Activated CD8-positive, alpha-beta memory T cell treated with anti-CD3 and anti-CD28 coated beads, Interleukin-2, amount 50 U/mL, for 4 hours (primary cell): ENCODE data around the gene GNAT1.

Experiments
- DNase-seq: peaks from one replicate; pipeline ENCODE4 v3.0.0-alpha.2; 2020

Gene GNAT1

DNA sequence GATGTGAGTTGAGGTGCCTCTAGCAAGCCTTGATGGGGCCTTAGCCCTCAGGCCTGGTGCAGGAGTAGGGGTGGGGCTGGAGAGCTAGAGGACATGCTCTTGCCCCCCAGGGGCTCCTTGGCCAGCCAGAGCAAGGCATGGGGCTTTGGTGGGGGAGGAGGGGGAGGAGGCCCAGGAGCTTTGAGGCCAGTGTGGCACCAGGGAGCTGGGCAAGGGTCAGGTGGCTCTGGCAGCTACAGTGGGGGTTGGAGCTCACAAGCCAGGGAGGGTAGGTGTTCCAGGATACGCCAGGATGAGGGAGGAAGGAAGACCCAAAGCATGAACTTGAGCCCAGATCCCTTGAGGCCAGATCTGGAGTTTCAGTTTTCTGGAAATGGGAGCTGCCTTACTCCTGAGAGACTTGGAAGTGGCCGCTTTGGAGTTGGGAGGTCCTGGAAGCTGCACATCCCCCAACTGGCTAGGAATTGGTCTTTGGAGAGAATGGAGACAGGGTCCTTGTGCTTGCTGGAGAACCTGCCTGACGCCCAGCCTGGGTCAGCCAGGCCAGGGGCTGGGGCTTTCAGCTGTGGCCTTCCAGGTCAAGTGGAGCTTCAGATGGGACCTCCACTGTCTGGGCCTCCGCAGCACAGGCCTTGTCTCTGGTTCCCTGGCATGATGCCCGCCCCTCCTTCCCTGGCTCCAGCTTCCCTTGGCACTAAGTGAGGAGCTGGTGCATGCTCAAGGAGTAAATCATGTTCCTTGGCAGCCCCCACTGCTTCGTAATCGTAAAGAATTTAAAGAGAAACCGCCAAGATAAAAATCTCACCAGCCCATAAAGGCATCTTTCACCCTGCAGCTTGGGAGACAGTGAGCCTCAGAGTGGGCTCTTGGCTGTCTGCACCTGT, 27.6 kb upstream of the GNAT1 start:
- DNase-seq: no peak

DNA sequence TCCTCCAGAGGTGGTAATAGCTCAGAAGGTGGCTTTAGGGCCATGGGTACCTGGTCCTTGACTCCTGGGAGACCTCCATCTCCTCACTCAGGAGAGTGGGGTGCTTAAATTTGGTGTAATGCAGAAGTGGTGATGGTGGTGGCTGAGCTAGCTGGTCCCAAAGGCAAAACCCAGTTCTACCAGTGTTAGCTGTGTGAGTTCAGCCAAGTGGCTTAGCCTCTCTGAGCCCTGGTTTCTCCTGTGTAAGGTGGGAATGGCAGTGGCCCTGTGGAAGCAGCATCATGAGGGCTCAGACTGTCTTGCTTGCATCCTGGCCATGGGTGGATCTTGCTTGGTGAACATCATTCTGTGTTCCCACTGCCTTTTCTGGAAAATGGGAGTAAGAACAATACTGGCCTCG, 26.9 kb upstream of the GNAT1 start:
- no peak for DNase-seq

DNA sequence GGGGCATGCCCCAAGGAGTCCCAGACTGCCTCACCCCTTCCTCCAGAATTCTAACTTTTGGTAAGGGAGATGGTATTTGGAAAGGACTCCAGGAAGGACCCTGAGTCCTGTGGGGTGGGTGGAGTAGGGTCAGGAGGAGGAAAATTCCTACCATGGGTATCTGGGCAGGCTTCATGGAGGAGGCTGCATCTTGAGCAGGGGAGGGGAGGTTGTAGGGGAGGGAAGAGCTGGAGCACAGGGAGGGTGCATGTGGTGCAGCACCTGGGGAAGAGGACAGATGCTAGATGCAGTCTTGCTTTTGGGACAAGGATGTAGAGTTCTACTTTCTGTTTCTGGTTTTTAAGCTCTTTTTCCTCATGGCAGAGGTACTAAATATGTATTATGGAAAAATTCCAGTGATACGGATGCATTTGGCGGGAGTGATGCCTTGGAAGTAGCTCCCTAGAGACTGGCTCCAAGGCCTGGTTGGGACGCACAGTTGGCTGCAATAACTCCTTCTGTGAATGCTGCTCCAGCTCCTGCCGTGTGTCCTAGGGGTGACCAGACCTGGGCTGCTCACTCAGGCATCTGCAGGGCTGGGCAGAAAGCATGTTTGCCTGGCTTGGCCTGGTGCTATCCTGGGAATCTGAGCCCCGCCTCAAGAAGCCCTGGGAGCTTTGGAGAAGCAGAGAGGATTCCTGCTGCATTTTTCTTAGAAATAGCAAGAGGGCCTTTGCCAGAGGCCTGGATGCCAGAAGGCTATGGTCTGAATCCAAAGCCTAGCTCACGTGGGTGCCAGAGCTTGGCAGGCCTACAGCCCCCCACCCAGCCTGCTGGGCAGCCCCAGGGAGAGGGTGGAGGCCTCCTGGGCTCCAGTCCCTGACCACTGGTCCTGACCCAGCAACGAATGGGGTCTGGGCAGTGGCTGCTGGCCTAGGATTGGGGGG, 26.2 kb upstream of the GNAT1 start:
- no peak for DNase-seq

DNA sequence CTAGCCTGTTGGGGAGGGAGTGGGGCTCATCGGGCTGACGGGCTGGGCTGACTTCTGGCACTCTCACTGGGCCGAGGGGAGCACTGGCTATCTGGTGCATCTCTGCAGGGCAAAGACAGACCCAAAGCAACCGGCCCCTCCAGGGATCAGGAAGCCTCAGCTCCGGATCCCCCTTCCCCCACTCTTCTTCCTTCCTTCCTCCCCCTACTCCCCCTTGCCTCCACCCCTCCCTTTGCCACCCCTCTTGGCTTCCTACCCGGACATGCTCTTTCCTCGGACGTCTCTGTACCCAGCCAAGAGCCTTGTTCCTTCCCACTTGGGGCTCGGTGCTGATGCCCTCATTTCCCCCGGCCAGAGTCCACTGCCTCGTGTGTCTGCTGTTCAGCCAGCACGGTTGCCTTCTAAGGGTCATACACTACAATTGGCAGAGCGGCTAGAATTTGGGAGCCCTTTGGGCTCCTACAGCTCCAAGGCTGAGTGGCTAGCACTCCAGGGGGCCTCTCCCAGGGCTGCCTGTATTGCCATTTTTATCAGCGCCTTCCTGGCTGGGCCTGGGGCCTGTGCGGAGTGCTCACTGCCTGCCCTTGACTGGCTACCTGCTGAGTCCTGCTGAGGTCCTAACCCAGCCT, 25.4 kb upstream of the GNAT1 start:
- DNase-seq: no peak

DNA sequence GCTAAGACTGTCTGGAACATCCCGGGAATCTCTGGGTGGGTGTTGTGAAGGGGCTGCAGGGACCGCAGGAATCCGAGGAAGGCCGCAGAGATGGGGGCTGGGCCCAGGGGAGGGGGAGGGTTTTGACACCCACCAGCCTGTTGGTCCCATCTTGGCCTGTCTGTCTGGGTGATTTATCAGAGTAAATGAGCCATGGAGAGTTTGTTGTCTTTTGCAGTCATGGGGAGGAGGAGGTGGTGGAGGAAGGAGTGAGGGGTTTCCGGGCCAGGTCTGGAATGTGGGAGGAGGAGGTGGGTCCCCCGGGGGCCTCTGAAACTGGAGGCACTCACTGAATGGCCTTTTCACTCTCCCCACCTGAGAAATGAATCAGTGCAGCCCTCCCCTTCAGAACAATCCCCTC, 24.8 kb upstream of the GNAT1 start:
- DNase-seq: no peak

DNA sequence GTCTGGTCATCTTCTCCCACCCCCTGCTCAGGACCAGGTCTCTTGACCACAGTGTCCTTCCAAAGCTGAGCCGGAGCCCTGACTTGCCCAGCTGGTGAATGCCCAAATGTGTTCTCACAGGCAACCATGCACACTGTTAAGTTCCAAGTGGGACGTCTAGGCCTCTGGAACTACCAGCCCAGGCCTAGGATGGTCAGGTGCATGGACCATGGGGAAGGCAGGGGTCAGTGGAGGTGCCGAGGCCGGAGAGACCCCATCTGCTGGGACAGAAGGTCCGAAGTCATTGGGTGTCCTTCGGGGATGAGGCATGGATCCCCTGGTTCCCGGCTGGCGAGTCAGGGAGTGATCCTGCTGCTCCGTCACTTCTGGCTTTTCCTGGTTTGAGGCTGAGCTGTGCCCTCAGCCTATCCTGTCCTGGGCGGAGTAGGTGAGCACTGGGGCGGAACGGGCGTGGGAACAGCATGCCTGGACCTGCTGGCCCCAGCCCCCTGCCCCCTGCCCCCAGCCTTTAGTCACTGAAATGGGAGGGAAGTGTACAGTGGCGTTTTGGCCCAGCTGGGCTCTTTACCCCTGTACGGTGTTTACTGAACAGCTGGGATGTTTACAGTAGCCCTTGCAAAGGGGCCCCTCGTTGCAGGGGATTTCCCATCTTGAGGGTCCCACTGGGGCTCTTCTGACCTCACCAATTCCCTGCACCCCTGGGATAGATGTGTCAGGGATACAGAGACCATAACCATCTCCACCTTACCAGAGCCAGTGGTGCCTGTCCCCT, 24.2 kb upstream of the GNAT1 start:
- DNase-seq: no peak

DNA sequence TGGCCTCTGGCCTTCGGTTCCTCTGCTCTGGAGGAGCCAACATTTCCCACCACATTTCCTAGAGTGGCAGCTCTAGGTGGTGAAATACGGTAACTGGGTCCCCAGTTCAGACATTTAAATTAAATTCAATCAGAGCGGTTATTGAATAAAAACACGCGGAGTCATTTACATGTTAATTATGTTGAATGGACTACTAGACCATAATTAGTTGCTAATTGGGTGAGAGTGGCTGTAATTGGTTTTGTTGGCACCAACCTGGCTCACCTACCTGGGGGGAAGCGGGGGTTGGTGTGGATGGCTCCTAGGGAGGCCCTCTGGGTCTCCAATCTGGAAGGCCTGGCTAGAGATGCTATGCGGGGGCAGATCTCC, 23.6 kb upstream of the GNAT1 start:
- DNase-seq: no peak

DNA sequence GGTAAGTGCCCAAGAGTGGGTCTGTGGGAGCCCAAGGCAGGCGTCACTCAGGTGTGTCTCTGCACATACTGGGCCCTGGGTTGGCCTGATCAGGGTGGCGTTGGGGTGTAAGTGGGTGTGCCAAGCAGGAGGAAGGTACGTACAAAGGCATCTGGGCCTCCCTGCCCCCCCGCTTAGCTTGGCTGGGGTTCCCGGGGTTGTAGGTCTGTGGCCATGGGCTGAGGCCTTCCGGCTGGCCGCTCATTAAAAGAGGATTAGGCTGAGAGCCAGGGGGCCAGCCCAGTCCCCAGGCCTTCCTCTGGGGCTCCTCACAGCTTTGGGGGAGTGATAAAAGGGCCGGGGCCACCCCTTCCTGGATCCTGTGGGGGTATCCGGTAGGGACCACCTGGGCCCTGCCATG, 23.0 kb upstream of the GNAT1 start:
- DNase-seq: no peak

DNA sequence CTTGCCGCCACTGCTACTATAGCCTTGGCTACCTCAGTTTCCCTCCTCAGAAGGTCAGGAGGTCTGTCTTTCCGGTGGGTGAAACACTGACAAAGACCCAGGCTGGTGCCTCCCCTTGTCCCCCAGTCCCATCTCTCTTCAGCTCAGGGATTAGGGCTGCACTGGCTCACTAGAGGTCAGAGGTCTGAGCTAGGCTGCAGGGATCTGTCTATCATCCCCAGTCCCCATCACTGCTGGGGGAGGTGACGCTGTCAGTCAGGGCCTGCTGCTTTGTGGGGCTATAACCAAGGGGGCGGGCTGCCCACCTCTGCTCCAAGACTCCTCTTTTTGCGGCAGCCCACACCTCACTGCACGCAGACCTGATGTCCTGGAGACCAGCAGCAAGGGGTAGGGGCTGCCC, 22.6 kb upstream of the GNAT1 start:
- DNase-seq: no peak

DNA sequence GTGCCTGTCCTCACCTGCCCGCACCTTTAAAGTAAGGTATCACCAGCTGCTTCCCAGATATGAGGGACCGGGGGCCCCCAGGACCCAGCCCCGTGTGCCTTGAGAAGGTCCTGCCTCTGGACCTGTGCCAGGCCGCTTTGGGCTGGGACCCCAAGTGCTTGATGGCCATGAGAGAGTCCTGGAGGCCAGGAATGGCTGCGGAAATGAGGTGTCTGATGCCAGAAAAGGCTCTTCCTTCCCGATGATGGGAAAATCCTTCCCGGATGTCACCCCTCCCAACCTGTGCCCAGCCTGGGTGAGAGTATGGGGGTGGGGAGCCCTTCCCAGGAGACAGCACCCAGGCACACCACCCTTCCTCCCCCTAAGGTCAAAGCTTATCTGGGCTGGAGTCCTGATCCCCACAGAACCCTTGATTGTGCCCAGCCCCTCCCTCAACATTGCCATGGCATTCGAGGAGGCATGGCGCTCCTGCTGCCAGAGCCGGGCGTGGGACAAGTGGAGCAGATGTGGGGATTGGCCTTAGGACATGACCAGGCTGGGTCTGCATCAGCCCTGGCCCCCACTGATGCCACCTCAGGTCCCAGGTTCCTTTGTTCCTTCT, 22.1 kb upstream of the GNAT1 start:
- DNase-seq: no peak

DNA sequence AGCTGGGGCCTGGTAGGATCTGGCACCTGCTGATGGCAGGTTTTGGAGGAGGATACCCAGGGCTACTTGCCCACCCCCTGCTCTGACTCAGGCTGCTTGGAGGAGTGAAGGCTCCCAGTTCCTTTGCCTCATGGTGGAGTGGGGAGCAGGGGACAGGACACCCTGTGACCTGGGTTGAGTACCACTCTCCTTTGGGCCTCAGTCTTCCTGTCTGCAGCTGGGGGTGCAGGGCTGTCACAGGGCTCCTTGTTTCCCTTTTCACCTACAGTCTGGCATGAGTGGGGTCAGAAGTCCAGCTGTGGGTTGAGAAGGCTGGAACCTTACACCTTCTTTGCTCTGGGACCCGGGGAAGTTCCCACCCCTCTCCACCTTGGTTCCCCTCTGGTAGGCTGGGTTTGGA, 21.6 kb upstream of the GNAT1 start:
- DNase-seq: no peak

DNA sequence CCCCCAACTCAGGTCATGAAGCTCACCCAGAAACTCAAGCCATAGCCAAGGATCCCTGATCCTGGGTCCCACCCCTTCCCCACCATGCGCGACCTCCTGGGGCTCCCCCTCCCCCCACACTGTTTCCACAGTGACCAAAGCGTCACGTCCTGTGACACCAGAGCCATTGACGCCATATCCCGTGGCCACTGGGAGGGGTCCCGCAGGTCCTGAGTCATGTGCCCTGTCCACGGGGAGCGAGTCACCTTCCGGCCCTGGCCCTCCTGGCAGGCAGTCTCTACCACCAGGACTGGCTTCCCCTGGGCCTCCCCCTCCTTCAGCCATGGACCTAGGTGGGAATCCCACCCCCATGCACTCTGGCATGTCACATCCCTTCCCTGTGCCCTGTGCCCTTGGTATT, 20.7 kb upstream of the GNAT1 start:
- DNase-seq: no peak

DNA sequence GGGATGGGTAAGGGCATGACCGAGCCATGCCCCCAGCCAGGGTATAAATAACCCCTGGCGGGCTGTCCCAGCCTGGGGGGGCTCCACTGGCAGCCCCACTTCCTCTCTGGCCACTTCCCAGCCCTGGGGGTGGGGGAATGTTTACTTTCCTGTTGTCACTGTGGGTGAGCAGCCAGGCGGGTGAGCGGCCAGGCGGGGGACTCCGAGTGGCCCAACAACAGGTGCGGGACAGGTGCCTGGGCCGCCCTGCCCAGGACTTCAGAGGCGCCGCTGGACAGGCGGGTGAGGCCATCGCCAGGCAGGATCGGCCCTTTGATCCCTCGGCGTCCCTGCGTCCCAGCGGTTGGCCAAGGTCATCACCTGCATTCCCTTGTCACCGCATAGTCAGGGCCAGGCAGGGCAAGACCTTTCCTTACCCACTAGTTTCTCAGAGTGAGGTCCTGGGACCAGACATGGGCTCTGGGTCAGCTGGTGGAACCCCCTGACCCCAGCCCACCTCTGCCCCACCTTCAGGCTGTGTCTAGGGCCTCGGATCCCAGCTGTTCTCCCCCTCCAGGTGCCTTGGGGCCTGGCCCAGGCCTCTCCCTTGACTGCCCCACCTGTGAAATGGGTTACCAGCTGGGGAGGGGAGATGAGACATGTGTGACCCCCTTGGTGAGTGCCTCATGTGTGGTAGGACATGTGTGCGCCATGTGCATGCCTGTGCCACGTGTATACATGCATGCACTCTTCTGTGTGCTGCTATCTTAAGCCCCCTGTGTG, 19.7 kb upstream of the GNAT1 start:
- no peak for DNase-seq

DNA sequence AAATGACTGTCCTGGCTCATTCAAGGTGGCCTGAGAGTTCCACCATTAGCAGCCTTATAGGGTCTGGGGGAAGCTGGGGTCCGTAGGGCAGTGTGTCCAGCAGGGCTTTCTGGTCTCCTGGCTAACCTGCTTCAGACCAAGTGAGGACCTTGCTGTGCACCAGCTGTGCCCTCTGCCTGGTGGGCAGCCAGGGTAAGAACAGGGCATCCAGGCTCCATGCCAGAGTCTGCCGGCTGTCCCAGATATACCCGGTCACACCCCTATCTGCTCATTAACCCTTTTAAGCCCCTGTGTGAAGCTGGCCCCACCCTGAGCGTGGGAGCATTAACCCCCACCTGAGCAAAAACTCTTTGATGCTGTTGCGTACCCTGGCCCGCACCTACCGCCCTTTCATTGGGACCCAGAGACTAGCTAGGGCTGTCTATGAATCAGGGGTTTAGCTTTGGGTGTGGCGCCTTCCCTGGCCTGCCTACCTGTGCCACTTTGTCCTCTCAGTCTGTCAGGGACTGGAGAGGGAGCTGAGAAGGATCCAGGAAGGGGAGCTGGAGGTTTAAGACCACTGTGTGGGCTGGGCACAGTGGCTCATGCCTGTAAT, 18.7 kb upstream of the GNAT1 start:
- DNase-seq: no peak

DNA sequence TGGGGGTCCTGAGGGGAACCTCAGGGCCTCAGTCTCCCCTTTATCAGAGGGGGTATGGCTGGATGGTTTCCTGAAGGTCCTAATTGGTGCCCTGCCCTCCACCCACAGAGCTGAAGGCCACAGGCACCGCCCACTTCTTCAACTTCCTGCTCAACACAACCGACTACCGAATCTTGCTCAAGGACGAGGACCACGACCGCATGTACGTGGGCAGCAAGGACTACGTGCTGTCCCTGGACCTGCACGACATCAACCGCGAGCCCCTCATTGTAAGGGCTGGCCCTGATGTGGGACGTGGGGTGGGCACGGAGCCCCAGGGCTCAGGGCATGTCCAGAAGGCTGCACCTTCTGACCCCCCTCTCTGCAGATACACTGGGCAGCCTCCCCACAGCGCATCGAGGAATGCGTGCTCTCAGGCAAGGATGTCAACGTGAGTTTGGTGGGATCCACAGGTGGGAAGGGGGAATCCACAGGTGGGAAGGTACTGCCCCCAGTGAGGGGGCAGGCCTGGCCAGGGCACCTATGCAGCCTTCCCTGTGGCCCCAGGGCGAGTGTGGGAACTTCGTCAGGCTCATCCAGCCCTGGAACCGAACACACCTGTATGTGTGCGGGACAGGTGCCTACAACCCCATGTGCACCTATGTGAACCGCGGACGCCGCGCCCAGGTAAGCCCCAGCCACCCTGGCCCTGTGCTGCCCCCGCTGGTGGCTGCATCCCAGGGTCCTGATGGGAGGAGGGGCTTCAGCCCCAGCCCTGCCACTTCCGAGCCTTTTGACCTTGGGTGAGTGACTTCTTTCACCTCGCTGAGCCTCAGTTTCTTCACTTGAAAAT, 17.5 kb upstream of the GNAT1 start:
- no peak for DNase-seq

DNA sequence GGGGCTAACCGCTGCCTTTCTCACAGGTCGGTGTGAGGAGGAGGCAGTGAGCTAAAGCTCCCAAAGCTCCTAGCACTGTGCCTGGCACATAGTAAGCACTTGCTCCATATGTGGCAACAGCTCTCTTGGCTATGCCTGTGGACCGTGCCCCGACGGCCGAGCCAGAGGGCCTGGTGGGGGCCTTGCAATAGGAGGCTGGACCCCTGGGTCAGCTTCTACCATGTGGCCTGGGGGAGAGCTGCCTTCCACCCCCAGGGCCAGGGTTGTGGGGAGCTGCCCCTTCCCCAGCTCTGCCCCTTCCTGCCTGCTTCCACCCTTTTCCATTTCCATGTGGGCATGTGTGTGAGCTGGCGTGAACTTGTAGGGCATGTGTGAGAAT, 16.9 kb upstream of the GNAT1 start:
- DNase-seq: no peak

DNA sequence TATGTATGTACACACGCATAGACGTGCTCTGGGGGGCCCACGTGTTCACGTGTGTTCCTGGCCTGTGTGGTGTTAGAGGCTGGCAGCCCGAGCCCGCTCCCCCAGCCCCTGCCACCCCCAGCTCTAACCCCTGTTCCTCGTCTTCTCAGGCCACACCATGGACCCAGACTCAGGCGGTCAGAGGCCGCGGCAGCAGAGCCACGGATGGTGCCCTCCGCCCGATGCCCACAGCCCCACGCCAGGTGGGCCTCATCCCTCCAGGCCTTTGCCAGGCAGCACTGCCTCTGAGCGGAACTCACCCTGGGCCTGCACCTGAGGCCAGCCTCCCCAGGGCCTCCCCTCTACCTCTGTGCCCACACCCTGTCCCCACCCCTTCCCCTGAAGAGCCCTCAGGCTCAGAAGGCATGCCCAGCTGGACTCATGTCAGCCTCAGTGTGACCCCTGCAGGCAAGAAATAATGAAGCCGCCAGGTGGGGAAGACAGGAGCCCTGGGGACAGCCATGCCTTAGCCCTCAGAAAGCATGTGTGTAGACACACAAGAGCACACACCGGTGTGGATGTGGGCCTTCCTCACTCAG, 16.4 kb upstream of the GNAT1 start:
- no peak for DNase-seq

DNA sequence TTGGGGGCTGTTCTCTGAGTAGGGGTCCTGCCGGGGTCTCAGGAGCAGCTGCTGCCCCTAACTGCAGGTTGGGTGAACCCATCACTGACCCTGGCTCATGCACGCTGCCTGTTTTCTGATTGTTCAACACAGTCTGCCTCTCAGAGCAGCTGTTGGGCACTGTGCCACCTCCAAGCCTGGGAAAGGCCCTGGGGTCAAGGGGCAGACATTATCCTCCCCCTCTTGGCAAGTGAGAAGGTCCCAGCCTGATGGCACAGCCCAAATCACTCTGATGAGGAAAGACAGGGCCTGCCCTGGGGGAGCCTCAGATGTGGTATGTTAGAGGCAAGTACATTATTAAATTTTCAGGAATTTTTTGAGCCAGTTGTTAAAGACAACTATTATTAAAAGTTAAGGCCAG, 14.1 kb upstream of the GNAT1 start:
- no peak for DNase-seq

DNA sequence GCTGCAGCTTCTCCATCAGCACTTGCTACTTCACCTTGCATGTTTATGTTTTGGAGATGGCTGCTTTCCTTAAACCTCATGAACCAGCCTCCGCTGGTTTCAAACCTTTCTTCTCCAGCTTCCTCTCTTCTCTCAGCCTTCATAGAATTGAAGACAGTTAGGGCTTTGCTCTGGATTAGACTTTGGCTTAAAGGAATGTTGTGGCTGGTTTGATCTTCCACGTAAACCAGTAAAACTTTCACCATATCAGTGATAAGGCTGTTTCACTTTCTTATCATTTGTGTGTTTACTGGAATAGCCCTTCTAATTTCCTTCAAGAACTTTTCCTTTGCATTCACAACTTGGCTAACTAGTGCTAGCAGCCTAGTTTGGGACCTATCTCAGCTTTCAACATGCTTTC, 11.7 kb upstream of the GNAT1 start:
- DNase-seq: no peak

DNA sequence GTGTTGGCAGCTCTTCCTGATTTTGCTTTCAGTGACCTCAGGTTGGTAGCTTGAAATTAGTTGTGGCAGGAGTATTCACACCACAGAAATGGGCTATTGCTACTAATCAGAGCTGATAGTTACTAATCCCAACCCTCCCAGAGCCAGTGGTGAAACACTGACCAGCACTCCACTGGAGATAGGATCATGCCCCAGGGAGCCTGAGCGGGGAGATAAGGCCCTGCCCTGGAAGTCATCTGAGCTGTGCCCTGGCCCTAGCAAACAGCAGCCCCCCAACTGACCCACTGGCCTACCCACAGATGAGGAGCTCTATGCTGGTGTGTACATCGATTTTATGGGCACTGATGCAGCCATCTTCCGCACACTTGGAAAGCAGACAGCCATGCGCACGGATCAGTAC, 9.4 kb upstream of the GNAT1 start:
- no peak for DNase-seq
